ENCODE measurements around the gene TRAF3. TPM values are rescaled to one million over a fixed set of nuclear protein-coding genes. Genes with fewer than 3 reads are reported as not detected.

TRAF3 gene
- total RNA-seq, 1 experiment from 2014 or later = 14.0 TPM

GRCh38 chr14:102804858-102805257 lies 27.6 kb downstream of the TRAF3 start:
- no peaks in the 10 kb centered on the region for H3K9me3 ChIP-seq (replicated peaks)
- no peaks in the 10 kb centered on the region for H3K27me3 ChIP-seq
- H3K36me3 ChIP-seq = no peaks in the 10 kb centered on the region
- H3K4me3 ChIP-seq = no peak overlapping the region
- H3K27ac ChIP-seq = no peak overlapping the region
- DNase-seq = no peak
- H3K4me1 ChIP-seq = no peaks in the 10 kb centered on the region

- Histone ChIP-seq H3K36me3 (no peaks in the 10 kb centered on the region), H3K9me3 (replicated peaks) (no peaks in the 10 kb centered on the region), H3K27ac (no peak overlapping the region), H3K4me3 (no peak overlapping the region), H3K4me1 (no peaks in the 10 kb centered on the region), H3K27me3 (no peaks in the 10 kb centered on the region)
- DNase-seq = no peak
Observed at GRCh38 chr14:102805371-102805891, 28.2 kb downstream of the TRAF3 start.

- Histone ChIP-seq H3K9me3 (replicated peaks) (no peaks in the 10 kb centered on the region), H3K4me3 (no peak overlapping the region), H3K27me3 (no peaks in the 10 kb centered on the region), H3K27ac (no peak overlapping the region), H3K36me3 (no peaks in the 10 kb centered on the region), H3K4me1 (no peaks in the 10 kb centered on the region)
- DNase-seq = no peak
Observed at GRCh38 chr14:102805941-102806340, 28.7 kb downstream of the TRAF3 start.

- Histone ChIP-seq H3K27ac (no peak overlapping the region), H3K27me3 (no peaks in the 10 kb centered on the region), H3K4me3 (no peak overlapping the region), H3K36me3 (no peaks in the 10 kb centered on the region), H3K4me1 (no peaks in the 10 kb centered on the region), H3K9me3 (replicated peaks) (no peaks in the 10 kb centered on the region)
- DNase-seq = no peak
Observed at GRCh38 chr14:102806447-102806846, 29.2 kb downstream of the TRAF3 start.

GRCh38 chr14:102807013-102807406 lies 29.8 kb downstream of the TRAF3 start:
- no peaks in the 10 kb centered on the region for H3K4me1 ChIP-seq
- DNase-seq = no peak
- H3K9me3 ChIP-seq (replicated peaks) = no peaks in the 10 kb centered on the region
- H3K27ac ChIP-seq = no peak overlapping the region
- no peaks in the 10 kb centered on the region for H3K36me3 ChIP-seq
- H3K27me3 ChIP-seq = no peaks in the 10 kb centered on the region
- no peak overlapping the region for H3K4me3 ChIP-seq

GRCh38 chr14:102809870-102810269 lies 32.6 kb downstream of the TRAF3 start:
- H3K4me1 ChIP-seq = no peaks in the 10 kb centered on the region
- H3K27ac ChIP-seq = no peak overlapping the region
- no peak for DNase-seq
- no peaks in the 10 kb centered on the region for H3K27me3 ChIP-seq
- no peaks in the 10 kb centered on the region for H3K36me3 ChIP-seq
- H3K4me3 ChIP-seq = no peak overlapping the region
- no peaks in the 10 kb centered on the region for H3K9me3 ChIP-seq (replicated peaks)

GRCh38 chr14:102810523-102810922 lies 33.3 kb downstream of the TRAF3 start:
- no peak for DNase-seq
- Histone ChIP-seq H3K4me3 (no peak overlapping the region), H3K27ac (no peak overlapping the region), H3K4me1 (no peaks in the 10 kb centered on the region), H3K9me3 (replicated peaks) (no peaks in the 10 kb centered on the region), H3K27me3 (no peaks in the 10 kb centered on the region), H3K36me3 (no peaks in the 10 kb centered on the region)

- H3K4me3 ChIP-seq = no peak overlapping the region
- no peak overlapping the region for H3K27ac ChIP-seq
- H3K9me3 ChIP-seq (replicated peaks) = no peaks in the 10 kb centered on the region
- H3K27me3 ChIP-seq = no peaks in the 10 kb centered on the region
- no peaks in the 10 kb centered on the region for H3K36me3 ChIP-seq
- DNase-seq = no peak
- H3K4me1 ChIP-seq = no peaks in the 10 kb centered on the region
Observed at GRCh38 chr14:102811254-102811963, 34.2 kb downstream of the TRAF3 start.

- Histone ChIP-seq H3K4me1 (no peaks in the 10 kb centered on the region), H3K9me3 (replicated peaks) (no peaks in the 10 kb centered on the region), H3K36me3 (no peaks in the 10 kb centered on the region), H3K4me3 (no peak overlapping the region), H3K27ac (no peak overlapping the region), H3K27me3 (no peaks in the 10 kb centered on the region)
- no peak for DNase-seq
Observed at GRCh38 chr14:102811971-102812370, 34.7 kb downstream of the TRAF3 start.

- Histone ChIP-seq H3K9me3 (replicated peaks) (no peaks in the 10 kb centered on the region), H3K27me3 (no peaks in the 10 kb centered on the region), H3K36me3 (no peaks in the 10 kb centered on the region), H3K27ac (no peak overlapping the region), H3K4me3 (no peak overlapping the region), H3K4me1 (no peaks in the 10 kb centered on the region)
- no peak for DNase-seq
Observed at GRCh38 chr14:102813691-102814090, 36.4 kb downstream of the TRAF3 start.

- H3K36me3 ChIP-seq = no peaks in the 10 kb centered on the region
- H3K27me3 ChIP-seq = no peaks in the 10 kb centered on the region
- H3K4me3 ChIP-seq = no peak overlapping the region
- no peak overlapping the region for H3K27ac ChIP-seq
- no peaks in the 10 kb centered on the region for H3K4me1 ChIP-seq
- no peak for DNase-seq
- H3K9me3 ChIP-seq (replicated peaks) = no peaks in the 10 kb centered on the region
Observed at GRCh38 chr14:102817318-102817717, 40.1 kb downstream of the TRAF3 start.

GRCh38 chr14:102817942-102818940 lies 41.0 kb downstream of the TRAF3 start:
- Histone ChIP-seq H3K27me3 (no peaks in the 10 kb centered on the region), H3K4me3 (no peak overlapping the region)

GRCh38 chr14:102819176-102819628 lies 42.0 kb downstream of the TRAF3 start:
- Histone ChIP-seq H3K36me3 (no peaks in the 10 kb centered on the region), H3K4me3 (no peak overlapping the region), H3K4me1 (no peaks in the 10 kb centered on the region), H3K27ac (no peak overlapping the region), H3K9me3 (replicated peaks) (no peaks in the 10 kb centered on the region), H3K27me3 (no peaks in the 10 kb centered on the region)
- DNase-seq = no peak

More at GRCh38 chr14:102817942-102818940, 41.0 kb downstream of the TRAF3 start:
- H3K36me3 ChIP-seq = no peaks in the 10 kb centered on the region
- H3K27ac ChIP-seq = no peak overlapping the region
- DNase-seq = no peak
- no peaks in the 10 kb centered on the region for H3K9me3 ChIP-seq (replicated peaks)
- no peaks in the 10 kb centered on the region for H3K4me1 ChIP-seq

- DNase-seq = no peak
- no peaks in the 10 kb centered on the region for H3K36me3 ChIP-seq
- no peak overlapping the region for H3K4me3 ChIP-seq
- no peaks in the 10 kb centered on the region for H3K9me3 ChIP-seq (replicated peaks)
- no peaks in the 10 kb centered on the region for H3K4me1 ChIP-seq
- no peak overlapping the region for H3K27ac ChIP-seq
- no peaks in the 10 kb centered on the region for H3K27me3 ChIP-seq
Observed at GRCh38 chr14:102819747-102820330, 42.6 kb downstream of the TRAF3 start.

- no peaks in the 10 kb centered on the region for H3K4me1 ChIP-seq
- DNase-seq = no peak
- H3K27me3 ChIP-seq = no peaks in the 10 kb centered on the region
- no peak overlapping the region for H3K4me3 ChIP-seq
- H3K27ac ChIP-seq = no peak overlapping the region
- H3K36me3 ChIP-seq = no peaks in the 10 kb centered on the region
- H3K9me3 ChIP-seq (replicated peaks) = no peaks in the 10 kb centered on the region
Observed at GRCh38 chr14:102821252-102821651, 44.0 kb downstream of the TRAF3 start.

Measured in SJCRH30 (cell line).